HG02938 (cell line): ENCODE data around the gene CTRB2.
"Not testable (repeated sequence)": the region's sequence is repeated elsewhere in the genome, so short reads cannot be mapped to it uniquely, and the experiment has no call there.

Experiments
- ATAC-seq: cut with Tn5 transposase; IDR thresholded peaks from one replicate; pipeline ENCODE4 v1.9.1; 2021; ENCODE audit warnings: mild to moderate bottlenecking, moderate library complexity; ENCODE audit not compliant: unreplicated experiment

Gene CTRB2

GRCh38 chr16:75242436-75243078 is 35.6 kb upstream of the CTRB2 start:
- not testable (repeated sequence) for ATAC-seq

DNA sequence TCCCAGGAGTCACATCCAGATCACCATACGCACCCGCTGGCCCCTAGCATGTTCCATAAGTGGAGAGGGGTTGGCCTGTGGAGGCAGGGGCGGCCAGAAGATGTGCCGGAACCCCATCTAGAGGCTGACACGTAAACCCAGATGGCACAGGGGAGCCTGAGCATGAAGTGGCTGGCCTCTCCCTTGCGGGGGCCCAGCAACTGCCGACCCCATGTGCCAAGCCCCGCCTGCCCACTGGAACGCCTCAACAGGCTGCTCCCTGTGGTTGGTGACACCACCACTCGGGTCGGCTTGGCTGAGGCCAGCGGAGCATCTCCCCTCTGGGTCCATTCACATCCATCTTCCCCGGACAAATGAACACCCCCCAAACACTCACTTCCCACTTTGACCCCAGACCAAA is 35.0 kb upstream of the CTRB2 start:
- ATAC-seq = no peak

- ATAC-seq = no peak
Measured at GRCh38 chr16:75241412-75241811, 34.5 kb upstream of the CTRB2 start.

GRCh38 chr16:75240633-75241032 is 33.7 kb upstream of the CTRB2 start:
- ATAC-seq = not testable (repeated sequence)

- ATAC-seq = no peak
Measured at GRCh38 chr16:75239542-75240122, 32.7 kb upstream of the CTRB2 start.

GRCh38 chr16:75238853-75239541 is 32.0 kb upstream of the CTRB2 start:
- no peak for ATAC-seq

DNA sequence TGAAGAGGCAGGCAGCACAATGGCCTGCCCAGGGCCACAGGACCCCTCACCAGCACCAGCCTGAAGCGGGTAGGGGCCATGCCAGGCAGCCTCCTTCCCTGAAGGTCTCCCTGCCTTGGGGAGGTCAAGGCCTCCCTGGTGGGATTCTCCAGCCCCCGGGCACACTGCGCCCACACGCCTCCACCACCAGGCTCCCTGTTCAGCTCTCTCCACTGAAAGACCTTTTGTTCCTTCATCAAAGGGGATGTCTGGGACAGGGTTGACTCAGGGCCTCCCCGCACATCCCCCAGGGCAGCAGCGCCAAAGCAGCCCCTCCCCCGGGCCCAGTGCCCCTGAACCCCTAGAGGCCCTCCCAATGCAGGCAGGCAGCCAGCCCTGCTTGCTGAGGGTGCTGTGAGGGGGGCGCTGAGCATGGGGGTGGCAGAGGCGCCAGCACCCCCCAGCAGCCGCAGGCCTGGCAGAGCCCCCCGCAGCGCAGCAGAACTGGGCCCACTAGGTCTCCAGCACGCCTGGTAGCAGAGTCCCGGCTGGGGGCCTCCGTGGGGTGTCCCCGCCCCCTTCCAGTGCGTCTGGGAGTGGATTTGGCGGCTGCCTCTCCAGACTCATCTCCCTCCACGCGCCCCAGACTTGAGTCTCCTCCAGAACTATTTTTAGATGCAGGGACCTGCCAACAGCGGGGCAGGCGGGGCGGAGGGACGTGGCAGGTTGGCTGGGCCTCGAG is 31.3 kb upstream of the CTRB2 start:
- ATAC-seq = no peak

DNA sequence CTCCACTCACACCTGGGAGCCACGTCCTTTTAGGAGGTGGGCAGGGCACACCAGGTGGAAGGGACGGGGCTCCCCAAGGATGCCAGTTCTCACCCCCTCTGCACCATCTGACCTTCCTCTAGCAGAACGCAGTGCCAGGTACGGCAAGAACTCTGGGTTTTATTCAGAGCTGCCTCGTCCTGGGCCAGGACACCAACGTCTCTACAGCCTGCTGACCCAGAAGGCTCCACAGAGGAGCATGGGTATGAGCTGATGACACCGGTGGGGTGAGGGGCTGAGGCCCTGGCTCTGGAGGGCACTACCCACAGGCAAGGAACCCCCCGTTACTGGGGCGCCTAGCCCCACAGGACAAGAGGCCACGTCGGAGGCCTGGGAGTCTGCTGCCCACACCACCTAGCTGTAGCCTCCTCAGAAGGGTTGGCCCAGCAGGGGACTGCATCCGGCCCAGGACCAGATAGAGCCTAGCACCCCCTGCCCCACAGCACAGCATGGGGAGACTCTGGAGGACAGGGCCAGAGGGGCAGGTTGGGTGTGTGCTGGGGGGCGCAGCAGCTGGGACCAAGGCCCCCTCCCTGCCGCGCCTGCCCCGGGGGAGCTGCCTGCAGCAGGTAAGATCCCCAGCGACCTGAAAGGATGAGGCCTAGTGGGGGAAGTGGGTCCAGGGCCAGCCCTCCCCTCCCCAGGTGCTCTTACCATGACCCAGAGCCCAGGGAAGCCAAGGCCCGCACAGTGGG is 30.6 kb upstream of the CTRB2 start:
- ATAC-seq = no peak

DNA sequence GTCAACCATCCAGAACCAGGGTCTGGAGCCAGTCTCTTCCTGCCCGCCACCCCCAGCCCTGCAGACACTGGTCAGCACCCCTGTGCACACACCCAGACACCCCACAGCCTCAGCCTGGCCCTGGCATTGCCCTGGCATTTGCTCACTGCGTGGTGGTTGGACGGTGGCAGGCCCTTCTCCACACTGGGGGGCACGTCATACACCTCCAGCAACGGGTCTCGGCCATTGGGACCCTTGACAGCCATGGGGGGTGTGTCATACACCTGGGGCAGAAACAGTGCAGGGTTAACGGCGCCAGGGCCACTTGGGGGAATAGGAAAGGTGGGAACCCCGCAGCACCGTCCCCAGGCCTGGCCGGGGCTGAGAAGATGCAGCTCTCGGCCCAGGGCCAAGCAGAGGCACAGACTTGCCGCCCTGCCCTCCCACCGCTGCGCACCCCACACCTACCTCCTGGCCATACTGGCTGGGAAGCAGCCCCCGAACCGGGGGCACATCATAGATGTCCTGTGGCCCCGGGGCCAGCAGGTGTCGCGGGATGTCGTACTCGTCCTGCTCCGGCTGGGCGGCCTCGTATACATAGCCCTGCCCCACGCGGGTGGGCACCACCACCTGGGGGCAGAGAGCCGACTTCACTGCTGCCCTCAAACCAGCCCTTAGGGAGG is 29.9 kb upstream of the CTRB2 start:
- ATAC-seq = no peak

GRCh38 chr16:75236232-75236631 is 29.3 kb upstream of the CTRB2 start:
- ATAC-seq = no peak

DNA sequence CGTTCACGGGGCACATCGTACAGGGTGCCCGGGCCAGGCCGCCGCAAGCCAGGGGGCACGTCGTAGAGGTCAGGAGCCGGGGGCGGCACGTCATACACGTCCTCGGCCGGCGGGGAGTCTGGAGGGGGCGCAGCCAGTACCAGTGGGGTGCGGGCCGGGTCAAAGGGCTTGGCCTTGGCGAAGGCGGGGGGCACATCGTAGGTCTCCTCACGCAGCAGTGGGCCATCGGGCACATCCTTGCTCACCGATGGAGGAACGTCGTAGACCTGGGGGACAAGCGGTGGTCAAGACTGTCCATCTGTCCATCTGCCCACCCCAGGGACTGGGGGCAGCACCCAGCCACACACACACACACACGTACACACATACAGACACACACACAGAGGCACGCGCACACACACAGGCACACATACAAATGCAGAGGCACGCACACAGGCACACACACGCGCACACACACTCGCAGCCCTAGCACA is 28.8 kb upstream of the CTRB2 start:
- no peak for ATAC-seq

- ATAC-seq = no peak
Measured at GRCh38 chr16:75234856-75235696, 28.1 kb upstream of the CTRB2 start.

- ATAC-seq = no peak
Measured at GRCh38 chr16:75233611-75233938, 26.6 kb upstream of the CTRB2 start.

GRCh38 chr16:75231570-75231969 is 24.6 kb upstream of the CTRB2 start:
- ATAC-seq = no peak

- ATAC-seq = no peak
Measured at GRCh38 chr16:75230471-75231110, 23.6 kb upstream of the CTRB2 start.

DNA sequence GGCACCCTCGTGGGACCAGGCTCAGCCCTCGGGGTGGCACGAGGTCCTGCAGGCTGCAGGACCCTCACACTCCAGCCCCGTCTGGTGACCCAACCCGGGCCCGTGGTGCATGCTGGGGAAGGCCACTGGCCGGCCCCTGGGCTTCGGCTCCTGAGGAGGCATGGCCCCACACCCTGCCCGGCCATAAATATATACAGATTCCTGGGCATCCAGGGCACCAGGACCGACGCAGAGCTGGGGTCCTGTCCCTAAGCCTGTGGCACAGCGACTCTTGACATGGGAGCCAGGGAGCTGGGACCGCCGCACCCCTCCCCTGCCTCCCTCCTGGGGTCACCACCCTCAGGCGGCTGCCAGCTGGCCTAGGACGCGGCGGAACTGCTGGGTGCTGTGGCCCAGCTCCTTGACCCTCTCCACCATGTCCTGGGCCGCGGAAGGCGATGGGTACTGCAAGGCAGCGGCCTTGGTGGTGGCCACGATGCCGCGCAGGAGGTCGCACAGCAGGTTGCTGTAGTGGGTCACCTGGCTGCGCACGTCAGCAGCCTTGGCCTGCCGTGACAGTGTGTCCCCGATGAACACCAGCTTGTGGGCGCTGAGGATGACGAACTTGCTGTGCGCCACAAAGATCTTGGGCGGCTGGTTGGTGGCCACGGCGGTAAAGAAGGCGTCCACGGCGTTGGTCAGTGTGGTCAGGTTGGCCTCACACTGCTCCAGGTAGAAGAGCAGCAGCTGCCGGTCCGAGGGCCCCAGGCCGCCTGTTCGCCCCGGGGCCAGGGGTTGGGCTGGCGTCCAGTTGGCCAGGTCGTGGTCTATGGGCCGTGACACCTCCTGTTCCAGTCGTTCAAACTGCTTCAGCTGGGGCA is 22.4 kb upstream of the CTRB2 start:
- ATAC-seq = no peak

- no peak for ATAC-seq
Measured at GRCh38 chr16:75228143-75228976, 21.4 kb upstream of the CTRB2 start.
